K562 (cell line): ENCODE data around the gene LIPE. TPM values are rescaled to one million over a fixed set of nuclear protein-coding genes. Genes with fewer than 3 reads are reported as not detected.

Source experiments
- ATAC-seq: fragments of 200-7000 bp; cut with Tn5 transposase; 3 replicates; pipeline ENCODE4 v1.9.1; 2020; ENCODE audit warnings: moderate library complexity
- BruUV-seq: library from RNA; stranded (reverse); fragments of 400-500 nt; replicated peaks from 2 replicates; lab custom pipeline; 2021; lab: Mats Ljungman, UMichigan
- CTCF ChIA-PET: fragments of 300-600 bp; formaldehyde crosslinking; extraction: SDS; loops from one replicate; lab custom pipeline; 2021; ENCODE audit warnings: low intra/inter-chr PET ratio; lab: Yijun Ruan, JAX
- POLR2A ChIA-PET: fragments of 300-600, 350-650 bp; sonication (Branson Sonifier 250); formaldehyde crosslinking; extraction: SDS; loops from one replicate; lab custom pipeline; 2021; ENCODE audit warnings: antibody characterized with exemption, inconsistent platforms; lab: Yijun Ruan, JAX
- DNase-seq, 4 experiments: peaks; one replicate each; pipeline versions ENCODE4 v3.0.0 to v3.0.0-alpha.2; 2011 to 2018; ENCODE audit warnings: low spot score in 3 of 4, mixed read lengths in 3 of 4; ENCODE audit errors: extremely low read depth in 1 of 4
- FAIRE-seq: peaks from 2 replicates; lab custom pipeline; 2011; peaks lifted over from hg19 to GRCh38; lab: Jason Lieb, UNC
- H2AFZ ChIP-seq: 2 replicates; pipeline ENCODE4 v1.6.0; 2011; ENCODE audit warnings: low read depth, low read length, control low read depth, inconsistent platforms
- H3K27ac ChIP-seq: fragments of 200-600 bp; 3 replicates; pipeline ENCODE4 v1.8.0; 2011; ENCODE audit warnings: low read depth, mild to moderate bottlenecking, control low read depth, inconsistent platforms, low read length, moderate library complexity, mixed read lengths; ENCODE audit errors: extremely low read depth
- H3K27me3 ChIP-seq, 2 experiments: fragments of 300-600 bp in 1 of 2; 2 replicates in 1 of 2; 3 replicates in 1 of 2; pipeline versions ENCODE4 v1.6.0 to v1.8.0; 2011; ENCODE audit warnings: inconsistent platforms in 2 of 2, low read length in 2 of 2, mild to moderate bottlenecking in 1 of 2, mixed read lengths in 1 of 2, moderate library complexity in 1 of 2; ENCODE audit not compliant: control insufficient read depth in 2 of 2, insufficient read depth in 2 of 2
- H3K36me3 ChIP-seq: fragments of 300-600 bp; 3 replicates; pipeline ENCODE4 v1.8.0; 2011; ENCODE audit warnings: mild to moderate bottlenecking, low read length, inconsistent platforms; ENCODE audit not compliant: control insufficient read depth, insufficient read depth
- H3K4me1 ChIP-seq, 2 experiments: fragments of 200-600 bp in 1 of 2; replicated peaks in 1 of 2; 2 replicates in 1 of 2; 3 replicates in 1 of 2; pipeline versions ENCODE4 v1.5.1 to v1.8.0; 2011; ENCODE audit warnings: inconsistent platforms in 2 of 2, low read length in 2 of 2, mild to moderate bottlenecking in 1 of 2, mixed read lengths in 1 of 2, moderate library complexity in 1 of 2; ENCODE audit not compliant: control insufficient read depth in 2 of 2, insufficient read depth in 2 of 2
- H3K4me2 ChIP-seq: 2 replicates; pipeline ENCODE4 v1.6.1; 2011; ENCODE audit warnings: low read length, control low read depth, inconsistent platforms, mixed read lengths; ENCODE audit not compliant: insufficient read depth
- H3K4me3 ChIP-seq: fragments of 200-600 bp; sonication (generic), shearing (Covaris generic); 2 replicates; pipeline ENCODE4 v1.5.1; 2016; ENCODE audit warnings: control low read depth, inconsistent platforms
- H3K79me2 ChIP-seq: fragments of 200-600 bp; 3 replicates; pipeline ENCODE4 v1.8.0; 2011; ENCODE audit warnings: low read length, inconsistent platforms; ENCODE audit not compliant: control insufficient read depth, insufficient read depth
- H3K9ac ChIP-seq, 2 experiments: 2 replicates each; pipeline versions ENCODE4 v1.6.0 to v1.6.1; 2011; ENCODE audit warnings: low read depth in 2 of 2, low read length in 2 of 2, control low read depth in 1 of 2, inconsistent platforms in 1 of 2, mild to moderate bottlenecking in 1 of 2, mixed read lengths in 1 of 2; ENCODE audit not compliant: insufficient read depth in 1 of 2
- H3K9me1 ChIP-seq: one replicate; pipeline ENCODE4 v1.6.0; 2011; ENCODE audit warnings: inconsistent platforms, mild to moderate bottlenecking, low read length, moderate library complexity; ENCODE audit not compliant: control insufficient read depth, insufficient read depth
- H3K9me3 ChIP-seq: replicated peaks from 2 replicates; pipeline ENCODE4 v1.5.1; 2011; ENCODE audit warnings: low read depth, low read length, inconsistent platforms; ENCODE audit not compliant: control insufficient read depth, insufficient read depth
- H4K20me1 ChIP-seq: replicated peaks from 2 replicates; pipeline ENCODE4 v1.6.1; 2011; ENCODE audit warnings: low read length, inconsistent platforms, mixed read lengths; ENCODE audit not compliant: control insufficient read depth, insufficient read depth
- RBM17 ChIP-seq: fragments of 200-400 bp; formaldehyde crosslinking; IDR thresholded peaks from 2 replicates; pipeline ENCODE4 v1.6.1; 2017; ENCODE audit warnings: low read depth, mild to moderate bottlenecking, low read length, borderline replicate concordance
- RBM22 ChIP-seq: fragments of 200-400 bp; formaldehyde crosslinking; IDR thresholded peaks from 2 replicates; pipeline ENCODE4 v1.6.1; 2018; ENCODE audit warnings: low read length, low read depth; ENCODE audit not compliant: poor library complexity, severe bottlenecking
- WGBS: fragments of 100-300 bp; shearing (Covaris generic); methylation state at CpG from one replicate; pipeline ENCODE4 v1.1.6; 2016; ENCODE audit warnings: low coverage, mixed read lengths; ENCODE audit not compliant: insufficient coverage; ENCODE audit errors: missing lambda C conversion rate; 5-methylcytosine and 5-hydroxymethylcytosine counted together
- in situ Hi-C: fragments of 300-500 bp; cut with MboI; formaldehyde crosslinking; loops from 4 replicates; pipeline ENCODE4 v1.15.0; 2018; ENCODE audit warnings: inconsistent platforms, mixed read lengths
- intact Hi-C: fragments of 100-400 bp; cut with micrococcal nuclease; formaldehyde crosslinking; loops from 2 replicates; pipeline ENCODE4 v1.14.2; 2022
- polyA plus RNA-seq, 8 experiments: library from polyadenylated mRNA; depleted of rRNA in 4 of 8; stranded (reverse) in 5 of 8; unstranded in 3 of 8; fragments of >200 nt; fragmentation: Nextera tagmentation in 2 of 8; fragmentation: Illumina TruSeq in 1 of 8; extraction: Ambion mirVana in 2 of 8; extraction: Trizol in 1 of 8; gene quantifications; 2 replicates each; pipeline versions ENCODE4 v1.2.1 to v1.2.3, GENCODE V29; 2011 to 2014; ENCODE audit warnings: inconsistent platforms in 1 of 8, missing spikeins in 1 of 8
- total RNA-seq, 7 experiments: library from RNA; depleted of rRNA in 6 of 7; stranded (reverse); fragments of >200 nt in 6 of 7; fragmentation: Illumina TruSeq in 2 of 7; extraction: Trizol in 2 of 7; gene quantifications; 2 replicates each; pipeline versions ENCODE4 v1.2.1 to v1.2.3, GENCODE V29; 2011 to 2021; ENCODE audit warnings: low replicate concordance in 1 of 7
- TF ChIP-seq, protein P1 (sequence below), 3 experiments: IDR thresholded peaks in 2 of 3; conservative IDR thresholded peaks in 1 of 3; 2 replicates each; pipeline ENCODE4 v1.5.1; 2011 to 2012; ENCODE audit warnings: low read length in 3 of 3, mild to moderate bottlenecking in 3 of 3, control low read depth in 2 of 3, improper control_type of control experiment in 1 of 3, inconsistent platforms in 1 of 3, low read depth in 1 of 3, mixed read lengths in 1 of 3, moderate library complexity in 1 of 3; ENCODE audit not compliant: insufficient read depth in 2 of 3
- TF ChIP-seq, protein P2 (sequence below): fragments of 250-450 bp; sonication (Bioruptor Pico); IDR thresholded peaks from 2 replicates; pipeline ENCODE4 v1.5.0; 2021

The LIPE gene
- total and polyA plus RNA-seq, 9 of the 15 experiments (the other 6 are each of a cell fraction or from before 2014, with no cell fraction given): 0.22 TPM; not detected in 8

DNA sequence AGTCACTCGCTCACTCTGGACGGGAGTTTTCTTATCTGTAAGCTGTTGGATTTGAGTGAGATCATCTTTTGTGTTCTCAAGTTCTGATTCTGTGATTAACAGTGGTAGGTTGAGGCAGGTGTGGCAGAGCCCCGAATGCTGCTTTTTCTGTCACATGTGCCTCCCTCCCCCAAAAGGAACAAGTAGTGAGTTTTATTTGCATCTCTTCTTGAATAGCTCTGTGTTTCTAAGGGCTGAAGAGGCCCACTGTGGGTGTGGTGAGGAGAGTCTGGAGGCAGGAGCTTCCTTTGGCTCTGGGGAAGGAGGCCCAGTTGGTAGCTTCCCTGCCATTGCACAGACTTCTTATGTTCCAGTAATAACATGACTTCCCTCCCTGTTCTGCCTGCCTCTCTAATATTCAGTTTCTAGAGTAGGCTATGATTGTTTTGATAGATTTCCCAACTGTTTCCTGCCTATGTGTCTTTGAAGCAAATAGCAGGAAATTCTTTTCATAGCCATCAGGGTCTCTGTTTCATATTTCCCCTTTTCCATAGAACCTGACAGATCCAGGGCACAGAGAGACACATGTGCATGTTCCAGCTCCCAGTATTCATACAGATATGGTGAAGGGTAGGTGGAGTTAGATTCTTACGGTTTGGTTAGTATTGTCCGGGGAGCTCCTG lies 39.5 kb upstream of the LIPE start (continued):
- TF ChIP-seq RBM17 (no peak), RBM22 (no peak)

DNA sequence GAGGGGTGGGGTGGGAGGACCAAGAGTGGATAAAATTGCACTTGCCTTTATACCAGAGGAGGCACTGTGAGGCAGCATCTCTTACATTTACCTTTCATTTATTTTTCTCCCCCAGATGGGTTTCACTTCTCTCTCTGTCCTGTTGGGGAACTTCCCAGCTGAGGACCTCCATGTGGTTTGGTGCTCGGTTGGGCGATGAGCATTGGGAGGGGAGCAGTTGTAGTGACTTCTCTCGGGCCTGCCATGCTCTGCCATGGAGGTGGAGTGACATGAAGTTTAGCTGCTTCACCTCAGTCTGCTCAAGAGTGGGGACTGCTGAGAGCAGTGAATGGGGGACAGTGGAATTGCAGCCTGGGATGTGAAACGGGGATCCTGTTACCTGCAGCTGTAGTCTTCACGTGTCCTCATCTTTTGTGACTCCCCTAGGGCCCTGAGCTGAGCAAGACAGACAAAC lies 38.7 kb upstream of the LIPE start:
- no peaks in the 10 kb centered on the region for H3K9me1 ChIP-seq
- 0 out of 2 replicates have a peak, but pooled peaks cover 4% of the 10 kb centered on the region for H4K20me1 ChIP-seq
- POLR2A ChIA-PET: interaction anchor here (0.7 kb wide), 1 partner anchor 11 kb away, joined by 4 read pairs; no protein-coding TSS in a partner anchor
- H2AFZ ChIP-seq: no peak overlapping the region
- 6% methylated on average over 5 of the region's 5 CpGs for WGBS
- H3K4me3 ChIP-seq: no peak overlapping the region
- H3K36me3 ChIP-seq: no peaks in the 10 kb centered on the region
- no peak overlapping the region for H3K27ac ChIP-seq
- no peak overlapping the region for H3K4me2 ChIP-seq
- TF ChIP-seq, protein P1, sequence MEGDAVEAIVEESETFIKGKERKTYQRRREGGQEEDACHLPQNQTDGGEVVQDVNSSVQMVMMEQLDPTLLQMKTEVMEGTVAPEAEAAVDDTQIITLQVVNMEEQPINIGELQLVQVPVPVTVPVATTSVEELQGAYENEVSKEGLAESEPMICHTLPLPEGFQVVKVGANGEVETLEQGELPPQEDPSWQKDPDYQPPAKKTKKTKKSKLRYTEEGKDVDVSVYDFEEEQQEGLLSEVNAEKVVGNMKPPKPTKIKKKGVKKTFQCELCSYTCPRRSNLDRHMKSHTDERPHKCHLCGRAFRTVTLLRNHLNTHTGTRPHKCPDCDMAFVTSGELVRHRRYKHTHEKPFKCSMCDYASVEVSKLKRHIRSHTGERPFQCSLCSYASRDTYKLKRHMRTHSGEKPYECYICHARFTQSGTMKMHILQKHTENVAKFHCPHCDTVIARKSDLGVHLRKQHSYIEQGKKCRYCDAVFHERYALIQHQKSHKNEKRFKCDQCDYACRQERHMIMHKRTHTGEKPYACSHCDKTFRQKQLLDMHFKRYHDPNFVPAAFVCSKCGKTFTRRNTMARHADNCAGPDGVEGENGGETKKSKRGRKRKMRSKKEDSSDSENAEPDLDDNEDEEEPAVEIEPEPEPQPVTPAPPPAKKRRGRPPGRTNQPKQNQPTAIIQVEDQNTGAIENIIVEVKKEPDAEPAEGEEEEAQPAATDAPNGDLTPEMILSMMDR (IDR thresholded peaks at IDR 0.05 in 2 of 3, conservative IDR thresholded peaks at IDR 0.05 in 1 of 3; ENCODE audit: insufficient read depth in 2 of 3, low read depth in 1 of 3, low read length in 3 of 3): peak in 1 of 3 experiments; percentile 10; a peak in 1 of 6 replicates
- TF ChIP-seq, protein P2, sequence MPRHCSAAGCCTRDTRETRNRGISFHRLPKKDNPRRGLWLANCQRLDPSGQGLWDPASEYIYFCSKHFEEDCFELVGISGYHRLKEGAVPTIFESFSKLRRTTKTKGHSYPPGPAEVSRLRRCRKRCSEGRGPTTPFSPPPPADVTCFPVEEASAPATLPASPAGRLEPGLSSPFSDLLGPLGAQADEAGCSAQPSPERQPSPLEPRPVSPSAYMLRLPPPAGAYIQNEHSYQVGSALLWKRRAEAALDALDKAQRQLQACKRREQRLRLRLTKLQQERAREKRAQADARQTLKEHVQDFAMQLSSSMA: no peak
- CTCF ChIA-PET: no interaction called here
- peak; percentile 38; the same call in 2 of the 3 replicates for ATAC-seq
- no peak for FAIRE-seq
- no peaks in the 10 kb centered on the region; a peak in 1 of 5 replicates for H3K4me1 ChIP-seq
- no peaks in the 10 kb centered on the region for H3K9me3 ChIP-seq
- no TSS peak for BruUV-seq
- no peaks in the 10 kb centered on the region for H3K79me2 ChIP-seq
- in situ Hi-C loops (no loop called here), intact Hi-C loops (no loop called here)
- no peak overlapping the region for H3K9ac ChIP-seq
- DNase-seq: no peak
- H3K27me3 ChIP-seq: peaks cover 28 to 51% of the 10 kb centered on the region in 2 experiments
